Erythroblast (primary cell): ENCODE data around the gene LIPE.

Source experiments
- GATA1 ChIP-seq: IDR thresholded peaks from 2 replicates; pipeline ENCODE4 v1.6.1; 2011; ENCODE audit warnings: low read depth, mild to moderate bottlenecking, control low read depth, low read length, moderate library complexity
- POLR2A ChIP-seq: IDR thresholded peaks from 2 replicates; pipeline ENCODE4 v1.6.1; 2011; ENCODE audit warnings: mild to moderate bottlenecking, low read length

DNA sequence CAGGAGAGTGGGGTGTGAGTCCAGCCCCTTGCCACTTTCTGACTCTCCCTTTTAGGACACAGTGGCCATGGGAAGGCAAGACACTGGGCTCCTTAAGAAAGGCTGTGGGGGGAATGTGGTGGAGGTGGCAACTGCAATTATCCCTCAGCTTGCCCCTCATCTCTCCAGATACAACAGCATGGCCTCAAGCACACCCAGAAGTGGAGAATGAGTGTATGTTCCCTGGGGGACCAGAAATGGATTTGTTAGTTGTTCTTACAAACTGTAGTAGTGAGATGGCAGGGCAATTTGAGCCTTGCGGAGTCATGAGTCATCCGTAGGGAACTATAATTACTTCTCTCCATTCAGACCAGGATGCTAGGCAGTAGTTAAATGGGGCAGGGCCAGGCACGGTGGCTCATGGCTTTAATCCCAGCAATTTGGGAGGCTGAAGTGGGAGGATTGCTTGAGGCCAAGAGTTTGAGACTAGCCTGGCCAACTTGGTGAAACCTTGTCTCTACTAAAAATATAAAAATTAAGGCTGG, 41.1 kb upstream of the LIPE start:
- TF ChIP-seq POLR2A (no peak), GATA1 (no peak)
